NCI-H345 treated with DMSO at 0.1 percent for 48 hours (cell line): ENCODE data around the gene HRAS.

Experiments
- DNase-seq: peaks from one replicate; lab custom pipeline; 2025; ENCODE audit not compliant: unreplicated experiment; lab: John Stamatoyannopoulos, UW

HRAS gene

DNA sequence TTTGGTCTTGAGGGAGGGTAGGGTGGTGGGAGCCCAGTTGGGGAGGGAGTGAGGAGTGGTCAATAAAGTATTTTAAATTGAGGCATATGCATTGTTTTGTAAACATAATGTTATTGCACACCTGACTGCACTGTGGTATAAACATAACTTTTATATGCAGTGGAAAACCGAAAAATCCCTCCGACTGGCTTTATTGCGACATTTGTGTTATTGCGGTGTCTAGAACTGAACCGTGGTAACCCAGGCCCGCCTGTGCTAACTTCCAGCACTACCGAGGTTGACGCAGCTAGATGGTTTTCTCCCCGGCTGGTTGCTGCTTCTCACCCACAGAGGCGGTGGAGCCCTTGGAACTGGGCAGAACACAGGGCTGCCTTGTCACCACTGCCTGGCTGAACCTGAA, 20.8 kb downstream of the HRAS start:
- DNase-seq = no peak

DNA sequence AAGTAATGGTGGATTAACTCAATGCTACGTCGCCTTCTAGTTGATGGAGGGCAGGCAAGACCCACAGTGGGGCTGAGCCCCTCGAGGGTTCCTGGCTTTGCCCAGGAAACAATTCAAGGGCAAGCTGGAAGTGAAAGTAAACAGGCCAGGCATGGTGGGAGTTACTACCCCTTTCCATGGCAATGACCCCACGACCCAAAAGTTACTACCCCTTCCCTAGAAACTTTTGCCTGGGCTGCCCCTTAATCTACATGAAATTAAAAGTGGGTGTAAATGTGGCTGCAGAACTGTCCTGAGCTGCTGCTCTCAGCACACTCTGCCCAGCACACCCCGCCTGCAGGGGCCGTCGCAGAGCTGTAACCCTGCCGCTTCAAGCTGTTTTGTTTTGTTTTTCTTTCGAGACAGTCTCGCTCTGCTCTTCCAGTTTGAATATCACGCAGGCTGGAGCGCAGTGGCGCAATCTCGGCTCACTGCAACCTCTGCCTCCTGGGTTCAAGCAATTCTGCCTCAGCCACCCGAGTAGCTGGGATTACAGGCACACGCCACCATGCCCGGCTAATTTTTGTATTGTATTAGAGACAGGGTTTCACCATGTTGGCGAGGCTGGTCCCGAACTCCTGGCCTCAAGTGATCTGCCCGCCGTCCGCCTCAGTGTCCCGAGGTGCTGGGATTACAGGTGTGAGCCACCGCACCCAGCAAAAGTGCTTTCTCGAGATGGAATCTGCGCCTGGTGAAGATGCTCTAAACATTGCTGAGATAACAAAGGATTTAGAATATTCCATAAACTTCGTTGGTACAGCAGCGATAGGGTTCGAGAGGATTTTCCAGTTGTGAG, 22.4 kb downstream of the HRAS start:
- no peak for DNase-seq

GRCh38 chr11:508956-509355, 26.4 kb downstream of the HRAS start:
- no peak for DNase-seq

DNA sequence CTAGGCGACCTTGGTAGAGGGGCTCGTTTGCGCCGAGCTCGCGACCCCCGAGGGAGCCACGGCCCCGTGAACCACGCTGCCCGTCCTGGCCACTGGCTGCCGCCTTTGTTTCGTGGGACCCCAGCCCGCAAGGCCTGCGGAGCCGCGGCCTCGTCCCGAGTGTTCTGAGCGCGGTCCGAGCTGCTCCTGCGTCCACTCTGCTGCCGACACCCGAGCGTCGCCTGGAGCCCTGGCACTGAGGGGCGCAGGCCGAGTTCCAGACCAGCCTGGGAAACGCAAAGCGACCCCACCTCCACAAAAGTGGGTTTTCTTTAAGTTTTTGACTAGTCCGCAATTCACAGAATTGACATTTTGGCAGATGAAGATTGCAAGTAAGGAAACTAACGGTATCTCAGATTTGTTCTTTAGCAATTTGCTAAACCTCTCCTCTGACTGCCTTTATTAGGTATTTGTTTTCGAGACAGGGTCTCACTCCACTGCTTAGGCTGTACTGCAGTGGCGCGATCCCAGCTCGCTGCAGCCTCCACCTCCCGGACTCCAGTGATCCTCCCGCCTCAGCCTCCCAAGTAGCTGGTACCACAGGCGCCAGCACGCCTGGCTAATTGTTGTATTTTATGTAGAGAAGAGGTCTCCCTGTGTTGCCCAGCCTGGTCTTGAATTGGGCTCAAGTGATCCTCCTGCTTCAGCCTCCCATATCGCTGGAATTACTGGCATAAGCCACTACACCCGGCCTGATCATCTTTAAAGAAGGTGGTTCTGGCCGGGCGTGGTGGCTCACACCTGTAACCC, 27.5 kb downstream of the HRAS start:
- DNase-seq = no peak

DNA sequence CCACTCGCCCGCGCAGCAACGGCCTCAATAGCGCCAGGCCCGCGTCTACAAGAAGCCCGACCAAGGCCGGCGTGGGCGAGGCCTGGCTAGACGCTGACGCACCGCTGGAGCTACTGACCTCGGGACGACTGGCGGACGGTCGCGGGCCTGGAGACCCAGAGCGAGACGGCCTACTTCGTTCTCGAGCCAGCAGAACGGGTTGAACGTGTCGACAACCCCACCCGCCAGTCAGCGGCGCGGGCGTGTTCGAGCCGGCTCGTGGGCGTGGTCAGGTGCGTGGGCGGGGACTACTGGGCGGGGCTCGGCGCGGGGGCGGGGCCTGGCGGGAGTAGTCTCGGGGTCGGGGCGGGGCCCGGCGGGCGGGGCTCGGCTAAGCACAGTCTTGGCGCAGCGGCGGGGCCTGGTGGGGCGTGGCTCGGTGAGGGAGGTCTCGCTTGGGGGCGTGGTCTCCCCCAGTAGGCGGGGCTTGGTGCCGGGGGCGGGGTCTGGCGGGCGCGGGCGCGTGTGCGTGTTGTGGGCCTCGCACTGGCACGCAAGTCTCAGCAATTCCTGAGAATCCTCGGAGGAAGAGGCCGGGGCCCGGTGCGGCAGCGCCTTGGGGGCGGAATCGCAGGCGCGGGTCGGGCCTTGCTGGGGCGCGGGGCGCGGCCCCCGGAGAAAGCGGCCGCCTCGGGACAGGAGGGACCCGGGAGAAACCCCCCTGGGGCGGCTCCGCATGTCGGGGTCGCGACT, 28.2 kb downstream of the HRAS start, which contains the start of gene RNH1:
Gene RNH1, minus strand, starts transcription at position 248 of the 732 bp plus-strand sequence. CDS start 5,080 bp downstream, outside the sequence.
- peak; percentile 84 for DNase-seq

- peak; percentile 92 for DNase-seq
Observed at GRCh38 chr11:506238-506994, 29.0 kb downstream of the HRAS start.

DNA sequence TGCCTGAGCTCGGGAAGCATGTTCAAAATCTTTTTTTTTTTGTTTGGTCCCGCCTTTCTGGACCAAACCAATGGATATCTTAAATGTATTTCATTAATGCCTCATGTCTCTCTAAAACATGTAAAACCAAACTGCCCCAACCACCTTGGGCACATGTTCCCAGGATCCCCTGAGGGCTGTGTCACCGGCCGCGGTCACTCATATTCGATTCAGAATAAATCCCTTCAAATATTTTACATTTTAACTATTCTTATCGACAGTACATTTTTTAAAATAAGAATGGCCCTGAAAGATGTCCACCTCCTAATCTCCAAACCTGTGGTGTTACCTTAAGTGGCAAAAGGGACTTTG, 30.4 kb downstream of the HRAS start:
- no peak for DNase-seq

- no peak for DNase-seq
Observed at GRCh38 chr11:504053-504993, 31.1 kb downstream of the HRAS start.

DNA sequence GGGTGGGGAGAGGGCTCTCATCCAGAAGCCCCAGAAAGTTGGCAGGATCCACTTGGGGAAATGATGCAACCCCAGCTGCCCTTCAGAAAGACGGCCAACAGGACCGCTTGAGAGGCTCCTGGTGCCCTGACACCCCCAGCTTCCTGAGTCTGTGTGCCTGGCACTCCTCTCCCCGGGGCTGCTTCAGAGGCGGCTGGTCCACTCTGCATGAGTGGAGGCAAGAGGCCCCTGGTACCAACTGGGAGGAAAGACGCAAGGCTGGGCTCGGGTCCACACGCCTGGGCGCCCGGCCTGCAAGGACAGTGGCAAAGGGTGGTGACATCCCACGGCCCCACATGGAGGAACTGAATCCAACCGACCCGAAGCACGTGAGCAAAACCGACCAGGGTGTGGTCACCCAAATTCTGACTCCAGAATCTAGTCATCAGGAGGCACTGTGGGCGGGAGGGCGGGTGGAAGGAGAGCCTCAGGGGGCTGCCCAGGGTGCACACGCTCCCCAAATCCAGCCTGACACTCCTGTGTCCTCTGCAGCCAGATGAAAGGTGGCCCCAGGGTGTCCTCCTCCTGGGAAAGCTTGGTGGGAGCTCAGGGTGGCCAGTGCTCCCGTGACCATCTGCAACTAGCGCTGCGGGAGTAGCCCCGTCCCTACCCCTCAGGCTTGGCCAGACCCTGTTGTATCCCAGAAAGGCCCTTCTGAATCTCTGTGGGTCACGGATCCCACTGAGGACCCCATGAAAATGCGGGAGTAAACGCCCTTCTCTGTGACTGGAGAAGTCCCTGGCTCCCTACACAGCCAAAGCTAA, 32.0 kb downstream of the HRAS start:
- DNase-seq = no peak

DNA sequence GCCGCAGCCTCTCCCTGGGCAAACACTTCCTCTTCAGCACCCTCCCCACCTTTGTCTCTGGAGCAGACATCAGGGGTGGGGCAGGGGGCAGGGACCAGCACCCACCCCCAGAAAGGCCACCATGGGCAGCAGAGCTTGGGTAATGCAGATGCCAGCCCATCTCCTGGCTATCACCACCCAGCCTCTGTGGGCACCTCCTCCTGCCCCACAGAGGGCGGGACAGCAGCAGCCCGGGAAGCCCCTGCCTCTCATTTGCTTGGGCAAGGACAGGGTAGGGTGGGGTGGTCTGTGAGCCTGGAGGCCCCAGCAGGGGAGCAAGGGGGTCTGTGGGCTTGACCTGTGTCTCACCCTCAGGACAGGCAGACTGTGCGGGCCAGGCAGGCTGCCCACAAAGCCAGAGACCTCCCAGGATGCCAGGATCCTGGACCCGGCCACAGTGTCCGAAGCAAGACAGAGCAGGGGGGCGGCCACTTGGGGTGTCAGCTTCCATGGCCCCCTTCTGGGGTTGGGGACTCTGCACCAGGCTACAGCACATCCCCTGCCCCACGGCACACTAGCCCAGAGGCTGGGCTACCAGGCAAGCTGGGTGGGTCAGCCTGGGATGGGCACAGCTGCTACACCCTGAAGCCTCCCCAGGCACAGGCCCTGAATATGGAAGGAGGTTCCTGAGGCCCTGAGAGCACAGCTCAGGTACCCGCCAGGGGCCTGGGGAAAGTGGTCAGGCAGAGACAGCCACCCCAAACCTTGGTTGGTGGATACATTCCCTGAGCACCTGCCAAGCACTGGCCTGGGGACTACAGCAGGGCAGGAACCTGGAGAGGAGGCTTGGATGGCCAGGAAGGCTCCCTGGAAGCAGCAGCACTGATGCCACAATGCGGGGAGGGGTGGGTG, 32.8 kb downstream of the HRAS start:
- DNase-seq = no peak

- no peak for DNase-seq
Observed at GRCh38 chr11:501683-502287, 33.6 kb downstream of the HRAS start.

GRCh38 chr11:501001-501682, 34.2 kb downstream of the HRAS start:
- DNase-seq = no peak

GRCh38 chr11:499201-500076, 35.9 kb downstream of the HRAS start:
- DNase-seq = no peak

GRCh38 chr11:498297-499181, 36.8 kb downstream of the HRAS start:
- no peak for DNase-seq
